H1 (cell line): ENCODE data around the gene NECTIN2. TPM values are rescaled to one million over a fixed set of nuclear protein-coding genes. Genes with fewer than 3 reads are reported as not detected.

ENCODE experiments used
- CBX8 ChIP-seq: fragments of 300-800, 300-1000 bp; sonication (generic); IDR thresholded peaks from 2 replicates; pipeline ENCODE4 v1.7.1; 2016; ENCODE audit warnings: low read depth, low read length, borderline replicate concordance
- EGR1 ChIP-seq: IDR thresholded peaks from 2 replicates; pipeline ENCODE4 v1.6.1; 2011; ENCODE audit warnings: low read depth, low read length, borderline replicate concordance
- KDM5A ChIP-seq: fragments of 200-600 bp; IDR thresholded peaks from 2 replicates; pipeline ENCODE4 v1.7.1; 2012; ENCODE audit warnings: mild to moderate bottlenecking, low read length, inconsistent platforms, mixed read lengths
- NRF1 ChIP-seq: IDR thresholded peaks from 2 replicates; pipeline ENCODE4 v1.6.1; 2011; ENCODE audit warnings: mild to moderate bottlenecking, low read depth, low read length, improper control_type of control experiment
- POLR2AphosphoS5 ChIP-seq: IDR thresholded peaks from 2 replicates; pipeline ENCODE4 v1.6.1; 2011; ENCODE audit warnings: low read depth, low read length
- SUZ12 ChIP-seq: fragments of 200-600 bp; sonication (generic); IDR thresholded peaks from 2 replicates; pipeline ENCODE4 v1.6.1; 2012; ENCODE audit warnings: mild to moderate bottlenecking, inconsistent platforms, low read length, moderate library complexity, mixed read lengths
- ZNF274 ChIP-seq: IDR thresholded peaks from 2 replicates; pipeline ENCODE4 v1.7.0; 2012; ENCODE audit warnings: low read length, borderline replicate concordance; ENCODE audit errors: extremely low read depth
- polyA plus RNA-seq, 7 experiments: library from polyadenylated mRNA; depleted of rRNA in 3 of 7; stranded (reverse) in 5 of 7; unstranded in 2 of 7; fragments of >200 nt in 5 of 7; fragments of 200-250 nt in 2 of 7; gene quantifications; 1 replicate in 5 of 7; 2 replicates in 1 of 7; 4 replicates in 1 of 7; pipeline versions ENCODE4 v1.2.1 to v1.2.3, GENCODE V29; 2011 to 2013; ENCODE audit warnings: missing spikeins in 2 of 7, mixed read lengths in 2 of 7
- total RNA-seq: library from RNA; stranded (reverse); fragmentation: NEBNext Ultra II Directional; extraction: Animal tissue kit (Norgen Biotek cat#: 25700); gene quantifications from 2 replicates; pipeline ENCODE4 v1.2.1, GENCODE V29; 2021

The NECTIN2 gene
- total and polyA plus RNA-seq, 2 of the 8 experiments (the other 6 are each of a cell fraction or from before 2014, with no cell fraction given): 184 to 237 TPM

- no peak for TF ChIP-seq SUZ12
- TF ChIP-seq ZNF274: no peak
- TF ChIP-seq CBX8: no peak
- no peak for TF ChIP-seq NRF1
- TF ChIP-seq POLR2AphosphoS5: no peak
- no peak for TF ChIP-seq KDM5A
- TF ChIP-seq EGR1: no peak
Observed at GRCh38 chr19:44809577-44810233, 36.4 kb upstream of the NECTIN2 start (continued).
